Endothelial cell of umbilical vein (primary cell): ENCODE results near the gene BDH1. TPM values are rescaled to one million over a fixed set of nuclear protein-coding genes. Genes with fewer than 3 reads are reported as not detected.
A peak's percentile ranks its signal among the peaks of the same experiment; 100 is the strongest.

Experiments used
- BruUV-seq: library from RNA; stranded (reverse); fragments of 400-500 nt; replicated peaks from 2 replicates; lab custom pipeline; 2021; lab: Mats Ljungman, UMichigan
- CTCF ChIA-PET: fragments of 300-600, 350-600 bp; sonication (Branson Sonifier 250); formaldehyde crosslinking; loops from one replicate; lab custom pipeline; 2021; ENCODE audit warnings: antibody characterized with exemption, inconsistent platforms; lab: Charles Lee
- POLR2A ChIA-PET: fragments of 300-600, 350-600 bp; sonication (Branson Sonifier 250); formaldehyde crosslinking; loops from one replicate; lab custom pipeline; 2021; ENCODE audit warnings: antibody characterized with exemption, inconsistent platforms; lab: Charles Lee
- DNase-seq: peaks from one replicate; pipeline ENCODE4 v3.0.0-alpha.2; 2011; ENCODE audit warnings: low read depth, low spot score
- FAIRE-seq: peaks from 2 replicates; lab custom pipeline; 2011; peaks lifted over from hg19 to GRCh38; lab: Jason Lieb, UNC
- H2AFZ ChIP-seq: 2 replicates; pipeline ENCODE4 v1.6.0; 2012; ENCODE audit warnings: low read depth, low read length, control low read depth, inconsistent platforms
- H3K27ac ChIP-seq: 2 replicates; pipeline ENCODE4 v1.5.1; 2011; ENCODE audit warnings: low read depth, mild to moderate bottlenecking, control low read depth, low read length, moderate library complexity; ENCODE audit not compliant: insufficient read depth
- H3K27me3 ChIP-seq, 2 experiments: 2 replicates each; pipeline versions ENCODE4 v1.6.0 to v1.6.1; 2011; ENCODE audit warnings: low read length in 2 of 2, mixed read lengths in 1 of 2; ENCODE audit not compliant: control insufficient read depth in 2 of 2, insufficient read depth in 2 of 2
- H3K36me3 ChIP-seq, 2 experiments: 2 replicates in 1 of 2; 3 replicates in 1 of 2; pipeline ENCODE4 v1.5.1; 2011; ENCODE audit warnings: low read length in 2 of 2, mild to moderate bottlenecking in 1 of 2, moderate library complexity in 1 of 2; ENCODE audit not compliant: control insufficient read depth in 2 of 2, insufficient read depth in 2 of 2; ENCODE audit errors: extremely low read depth in 1 of 2
- H3K4me1 ChIP-seq: 3 replicates; pipeline ENCODE4 v1.5.1; 2011; ENCODE audit warnings: mild to moderate bottlenecking, low read length; ENCODE audit not compliant: control insufficient read depth, insufficient read depth; ENCODE audit errors: extremely low read depth
- H3K4me2 ChIP-seq: 2 replicates; pipeline ENCODE4 v1.6.1; 2011; ENCODE audit warnings: low read length, control low read depth, mixed read lengths; ENCODE audit not compliant: insufficient read depth
- H3K4me3 ChIP-seq, 3 experiments: fragments of 200-600 bp in 1 of 3; sonication (generic), shearing (Covaris generic) in 1 of 3; replicated peaks in 1 of 3; 2 replicates each; pipeline ENCODE4 v1.5.1; 2011 to 2016; ENCODE audit warnings: control low read depth in 3 of 3, low read length in 3 of 3, mild to moderate bottlenecking in 2 of 3, inconsistent platforms in 1 of 3, low read depth in 1 of 3, moderate library complexity in 1 of 3; ENCODE audit not compliant: insufficient read depth in 1 of 3
- H3K79me2 ChIP-seq: 2 replicates; pipeline ENCODE4 v1.6.0; 2012; ENCODE audit warnings: low read length, inconsistent platforms; ENCODE audit not compliant: control insufficient read depth, insufficient read depth
- H3K9ac ChIP-seq: replicated peaks from 2 replicates; pipeline ENCODE3; 2011; ENCODE audit warnings: low read length, control low read depth; ENCODE audit not compliant: insufficient read depth; ENCODE audit errors: extremely low read depth
- H3K9me1 ChIP-seq: replicated peaks from 3 replicates; pipeline ENCODE4 v1.6.0; 2011; ENCODE audit warnings: mild to moderate bottlenecking, low read length; ENCODE audit not compliant: control insufficient read depth, insufficient read depth; ENCODE audit errors: extremely low read depth
- H3K9me3 ChIP-seq: replicated peaks from 2 replicates; pipeline ENCODE4 v1.5.1; 2012; ENCODE audit warnings: low read length, inconsistent platforms; ENCODE audit not compliant: control insufficient read depth, insufficient read depth
- H4K20me1 ChIP-seq: replicated peaks from 2 replicates; pipeline ENCODE3; 2011; ENCODE audit warnings: mild to moderate bottlenecking, low read length; ENCODE audit not compliant: control insufficient read depth, insufficient read depth; ENCODE audit errors: extremely low read depth
- FOS ChIP-seq: IDR thresholded peaks from 2 replicates; pipeline ENCODE4 v1.6.1; 2011; ENCODE audit warnings: mild to moderate bottlenecking, low read length, moderate library complexity, borderline replicate concordance; ENCODE audit not compliant: insufficient read depth
- GATA2 ChIP-seq: IDR thresholded peaks from 2 replicates; pipeline ENCODE4 v1.7.0; 2011; ENCODE audit warnings: low read depth, mild to moderate bottlenecking, moderate library complexity, mixed read lengths, low read length; ENCODE audit not compliant: insufficient read length, insufficient read depth
- MAX ChIP-seq: IDR thresholded peaks from 2 replicates; pipeline ENCODE4 v1.6.1; 2011; ENCODE audit not compliant: insufficient read depth, insufficient read length
- MYC ChIP-seq: IDR thresholded peaks from one replicate; pipeline ENCODE4 v1.6.1; 2011; ENCODE audit warnings: mild to moderate bottlenecking, low read depth, low read length
- POLR2A ChIP-seq: IDR thresholded peaks from 2 replicates; pipeline ENCODE4 v1.6.1; 2012; ENCODE audit warnings: low read depth, mild to moderate bottlenecking, control low read depth, low read length
- POLR2AphosphoS5 ChIP-seq: IDR thresholded peaks from 2 replicates; pipeline ENCODE4 v1.6.1; 2012; ENCODE audit warnings: low read depth, mild to moderate bottlenecking, control low read depth, low read length, moderate library complexity; ENCODE audit not compliant: insufficient read depth
- dilution Hi-C: fragments of 300-500 bp; cut with MboI; formaldehyde crosslinking; loops from one replicate; pipeline ENCODE4 v1.15.0; 2019; ENCODE audit warnings: low sequenced_read_pairs; ENCODE audit not compliant: extremely low pct_ligation_motif_present
- intact Hi-C: fragments of 100-400 bp; cut with micrococcal nuclease; formaldehyde crosslinking; loops from one replicate; pipeline ENCODE4 v1.10.0; 2022
- polyA plus RNA-seq, 4 experiments: library from polyadenylated mRNA; depleted of rRNA in 3 of 4; stranded (reverse) in 3 of 4; unstranded in 1 of 4; fragments of >200 nt; gene quantifications; 2 replicates each; pipeline versions ENCODE4 v1.2.1 to v1.2.3, GENCODE V29; 2011 to 2012; ENCODE audit warnings: missing spikeins in 1 of 4
- total RNA-seq: library from RNA; stranded (reverse); gene quantifications from 2 replicates; pipeline ENCODE4 v1.2.3, GENCODE V29; 2021
- TF ChIP-seq, protein P1 (sequence below), 2 donors: IDR thresholded peaks; 1 replicate in 1 of 2; 2 replicates in 1 of 2; pipeline ENCODE4 v1.5.1; 2011; ENCODE audit warnings: low read length in 2 of 2, mild to moderate bottlenecking in 2 of 2, moderate library complexity in 2 of 2, control low read depth in 1 of 2, inconsistent platforms in 1 of 2, low read depth in 1 of 2; ENCODE audit not compliant: insufficient read depth in 1 of 2; ENCODE audit errors: extremely low read depth in 1 of 2

Gene BDH1
- total and polyA plus RNA-seq, 2 donors (not counting 3 experiments of a cell fraction or from before 2014, with no cell fraction given), result 6.9 to 12.2 TPM

DNA sequence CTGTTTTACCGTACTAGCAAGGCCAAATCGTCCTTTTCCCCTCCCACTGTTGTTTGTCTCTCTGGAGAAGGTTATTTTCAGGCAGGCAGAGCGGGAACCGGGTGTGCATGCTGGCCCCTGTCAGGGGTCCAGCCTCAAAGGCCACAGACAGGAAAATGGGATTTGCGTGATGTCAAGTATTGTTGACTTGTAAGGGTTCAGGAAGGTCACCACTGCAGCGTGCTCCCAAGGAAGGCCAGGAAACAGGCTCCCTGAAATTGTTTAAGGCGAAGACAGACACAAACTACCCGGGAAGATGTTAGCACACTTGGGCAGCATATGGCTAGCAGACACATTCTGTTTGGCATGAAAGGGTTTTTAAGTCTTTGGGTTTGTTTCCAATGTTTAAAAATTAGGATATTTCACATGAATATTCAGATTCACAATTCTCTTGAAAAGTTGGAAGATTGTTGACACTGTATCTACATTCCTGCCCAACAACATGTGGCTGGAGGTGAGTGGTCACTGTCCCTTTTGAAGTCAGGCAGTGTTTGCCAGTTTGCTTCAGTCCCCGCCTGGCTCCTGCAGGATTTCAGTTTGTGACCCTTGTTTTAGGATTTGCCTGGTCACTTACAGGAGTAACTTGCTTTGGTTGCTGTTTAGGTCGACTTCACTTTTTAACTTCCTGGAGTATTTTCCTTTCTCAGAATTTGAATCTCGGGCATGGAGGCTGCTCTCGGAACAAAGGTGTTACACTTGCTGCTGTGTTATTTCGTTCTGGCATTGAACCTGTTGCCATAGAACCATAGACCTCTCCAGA lies 90.4 kb downstream of the BDH1 start:
- TSS peak; percentile 24 for BruUV-seq

DNA sequence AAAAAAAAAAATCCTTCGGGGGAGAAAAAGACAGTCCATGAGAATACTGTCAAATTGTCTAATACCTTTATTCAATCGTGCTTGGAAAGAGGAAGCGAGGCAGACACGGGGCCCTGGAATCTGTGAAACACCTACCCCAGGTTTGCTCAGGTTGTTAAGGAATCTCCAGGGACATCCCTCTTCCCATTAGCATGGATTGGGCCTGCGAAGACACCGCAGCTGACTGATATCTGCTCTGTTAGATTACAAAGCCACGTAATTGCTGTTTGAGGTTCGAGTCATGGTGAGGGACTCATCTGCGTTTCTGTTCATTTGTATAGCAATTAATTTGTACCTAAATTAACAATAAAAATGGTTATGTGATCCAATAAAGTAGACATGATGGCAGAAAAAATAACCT lies 91.0 kb downstream of the BDH1 start:
- TF ChIP-seq MYC (no peak), POLR2AphosphoS5 (no peak), MAX (no peak), GATA2 (no peak), POLR2A (no peak)
- TF ChIP-seq, protein P1, sequence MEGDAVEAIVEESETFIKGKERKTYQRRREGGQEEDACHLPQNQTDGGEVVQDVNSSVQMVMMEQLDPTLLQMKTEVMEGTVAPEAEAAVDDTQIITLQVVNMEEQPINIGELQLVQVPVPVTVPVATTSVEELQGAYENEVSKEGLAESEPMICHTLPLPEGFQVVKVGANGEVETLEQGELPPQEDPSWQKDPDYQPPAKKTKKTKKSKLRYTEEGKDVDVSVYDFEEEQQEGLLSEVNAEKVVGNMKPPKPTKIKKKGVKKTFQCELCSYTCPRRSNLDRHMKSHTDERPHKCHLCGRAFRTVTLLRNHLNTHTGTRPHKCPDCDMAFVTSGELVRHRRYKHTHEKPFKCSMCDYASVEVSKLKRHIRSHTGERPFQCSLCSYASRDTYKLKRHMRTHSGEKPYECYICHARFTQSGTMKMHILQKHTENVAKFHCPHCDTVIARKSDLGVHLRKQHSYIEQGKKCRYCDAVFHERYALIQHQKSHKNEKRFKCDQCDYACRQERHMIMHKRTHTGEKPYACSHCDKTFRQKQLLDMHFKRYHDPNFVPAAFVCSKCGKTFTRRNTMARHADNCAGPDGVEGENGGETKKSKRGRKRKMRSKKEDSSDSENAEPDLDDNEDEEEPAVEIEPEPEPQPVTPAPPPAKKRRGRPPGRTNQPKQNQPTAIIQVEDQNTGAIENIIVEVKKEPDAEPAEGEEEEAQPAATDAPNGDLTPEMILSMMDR (IDR thresholded peaks at IDR 0.05; ENCODE audit: extremely low read depth in 1 of 2, insufficient read depth in 1 of 2, low read depth in 1 of 2, low read length in 2 of 2), result no peak
- H3K9ac ChIP-seq, result no peak overlapping the region
- intact Hi-C loops (no loop called here), dilution Hi-C loops (no loop called here)
- POLR2A ChIA-PET, result no interaction called here
- DNase-seq (no peak), FAIRE-seq (no peak)
- H2AFZ ChIP-seq, result peak overlapping the region; percentile 48
- H3K4me3 ChIP-seq, result no peak overlapping the region
- H3K27me3 ChIP-seq, result no peaks in the 10 kb centered on the region
- H3K36me3 ChIP-seq, result no peaks in the 10 kb centered on the region
- H3K4me1 ChIP-seq, result peaks cover 33% of the 10 kb centered on the region
- no peaks in the 10 kb centered on the region for H3K79me2 ChIP-seq
- peak overlapping the region; percentile 10 for H3K27ac ChIP-seq
- H3K4me2 ChIP-seq, result no peak overlapping the region
- H3K9me1 ChIP-seq, result no peaks in the 10 kb centered on the region
- CTCF ChIA-PET, result no interaction called here
- no peaks in the 10 kb centered on the region for H3K9me3 ChIP-seq
- H4K20me1 ChIP-seq, result no peaks in the 10 kb centered on the region
- TSS peak; percentile 25 for BruUV-seq

More for the DNA sequence above, 90.4 kb downstream of the BDH1 start:
- Histone ChIP-seq H3K4me2 (no peak overlapping the region), H3K4me3 (no peak overlapping the region), H3K4me1 (peaks cover 33% of the 10 kb centered on the region), H3K9me3 (no peaks in the 10 kb centered on the region), H4K20me1 (no peaks in the 10 kb centered on the region), H2AFZ (peak overlapping the region; percentile 48), H3K9ac (no peak overlapping the region), H3K9me1 (no peaks in the 10 kb centered on the region), H3K36me3 (no peaks in the 10 kb centered on the region), H3K79me2 (no peaks in the 10 kb centered on the region), H3K27me3 (no peaks in the 10 kb centered on the region), H3K27ac (peak overlapping the region; percentile 10)
- DNase-seq (peak; percentile 91), FAIRE-seq (peak; percentile 93)
- intact Hi-C loops, result no loop called here
- POLR2A ChIA-PET, result no interaction called here
- dilution Hi-C loops, result no loop called here
- CTCF ChIA-PET, result interaction anchor here (1.6 to 2.5 kb wide), 4 partner anchors 25 to 209 kb away, joined by 3 to 19 read pairs (median 10); no protein-coding TSS in a partner anchor
- TF ChIP-seq FOS (no peak), POLR2AphosphoS5 (peak; percentile 18)
